Gastrocnemius medialis (tissue), 4 donors: ENCODE results near the gene C1GALT1.

Experiments
- CTCF ChIP-seq, 5 experiments: fragments of 450-650 bp in 3 of 5; fragments of 200-600 bp in 2 of 5; sonication (generic) in 2 of 5; IDR thresholded peaks in 4 of 5; conservative IDR thresholded peaks in 1 of 5; 1 replicate in 4 of 5; 2 replicates in 1 of 5; pipeline ENCODE4 v1.5.1; 2016 to 2019; ENCODE audit warnings: antibody characterized with exemption in 5 of 5, mild to moderate bottlenecking in 3 of 5, moderate library complexity in 3 of 5
- POLR2A ChIP-seq, 2 donors: fragments of 450-650 bp; IDR thresholded peaks; one replicate each; pipeline ENCODE4 v1.6.1; 2017; ENCODE audit warnings: antibody characterized with exemption in 2 of 2, mild to moderate bottlenecking in 2 of 2, moderate library complexity in 2 of 2

GRCh38 chr7:7263297-7264230 is 81.2 kb downstream of the C1GALT1 start:
- TF ChIP-seq CTCF (IDR thresholded peaks at IDR 0.05 in 4 of 5, conservative IDR thresholded peaks at IDR 0.05 in 1 of 5) (no peak), POLR2A (IDR thresholded peaks at IDR 0.05) (no peak)
